NCI-H2107 treated with DMSO at 0.1 percent for 48 hours (cell line): Measurements from ENCODE around the gene TXNRD2.
"Not testable (repeated sequence)": the region's sequence is repeated elsewhere in the genome, so short reads cannot be mapped to it uniquely, and the experiment has no call there.

Source experiments
- DNase-seq: peaks from one replicate; lab custom pipeline; 2025; ENCODE audit not compliant: unreplicated experiment; lab: John Stamatoyannopoulos, UW

Gene TXNRD2

GRCh38 chr22:19848298-19849224, 93.1 kb downstream of the TXNRD2 start:
- no peak for DNase-seq

GRCh38 chr22:19847345-19847632, 94.3 kb downstream of the TXNRD2 start:
- no peak for DNase-seq

GRCh38 chr22:19846620-19847344, 94.8 kb downstream of the TXNRD2 start:
- no peak for DNase-seq

- no peak for DNase-seq
Measured at GRCh38 chr22:19845054-19845722, 96.4 kb downstream of the TXNRD2 start.

- DNase-seq, result no peak
Measured at GRCh38 chr22:19844377-19845053, 97.1 kb downstream of the TXNRD2 start.

- DNase-seq, result no peak
Measured at GRCh38 chr22:19843857-19844376, 97.7 kb downstream of the TXNRD2 start.

- DNase-seq, result no peak
Measured at GRCh38 chr22:19843107-19843856, 98.3 kb downstream of the TXNRD2 start.

GRCh38 chr22:19842393-19843106, 99.1 kb downstream of the TXNRD2 start:
- no peak for DNase-seq

- DNase-seq, result no peak
Measured at GRCh38 chr22:19841641-19842392, 99.8 kb downstream of the TXNRD2 start.

- no peak for DNase-seq
Measured at GRCh38 chr22:19840955-19841640, 100.5 kb downstream of the TXNRD2 start.

GRCh38 chr22:19840059-19840458, 101.6 kb downstream of the TXNRD2 start:
- no peak for DNase-seq

GRCh38 chr22:19837915-19838314, 103.7 kb downstream of the TXNRD2 start:
- no peak for DNase-seq

- no peak for DNase-seq
Measured at GRCh38 chr22:19836512-19836911, 105.1 kb downstream of the TXNRD2 start.

- no peak for DNase-seq
Measured at GRCh38 chr22:19834599-19834998, 107.0 kb downstream of the TXNRD2 start.

GRCh38 chr22:19833327-19833726, 108.3 kb downstream of the TXNRD2 start:
- DNase-seq, result not testable (repeated sequence)

GRCh38 chr22:19832476-19833108, 109.0 kb downstream of the TXNRD2 start:
- DNase-seq, result no peak

- DNase-seq, result not testable (repeated sequence)
Measured at GRCh38 chr22:19831979-19832378, 109.6 kb downstream of the TXNRD2 start.

- DNase-seq, result no peak
Measured at GRCh38 chr22:19831016-19831415, 110.6 kb downstream of the TXNRD2 start.
